ENCODE data around the gene FAM13A.

- TF ChIP-seq POLR2AphosphoS5 (IDR thresholded peaks at IDR 0.05) = no peak
- TF ChIP-seq CTCF (IDR thresholded peaks at IDR 0.05) = no peak
Observed at GRCh38 chr4:88897752-88898151, 159.2 kb downstream of the FAM13A start.

Data from prostate gland (tissue), 2 donors.